PFSK-1 (cell line): ENCODE measurements around the gene FOXB2. TPM values are rescaled to one million over a fixed set of nuclear protein-coding genes. Genes with fewer than 3 reads are reported as not detected.

ENCODE experiments used
- FOXP2 ChIP-seq: optimal IDR thresholded peaks from 2 replicates; pipeline ENCODE3; 2011; ENCODE audit warnings: borderline replicate concordance, control low read depth, inconsistent platforms; ENCODE audit not compliant: insufficient read depth; ENCODE audit errors: extremely low read length, extremely low read depth
- POLR2AphosphoS5 ChIP-seq: IDR thresholded peaks from 2 replicates; pipeline ENCODE4 v1.6.1; 2012; ENCODE audit warnings: low read depth, mild to moderate bottlenecking, control low read depth, low read length, moderate library complexity
- SIN3A ChIP-seq: IDR thresholded peaks from 2 replicates; pipeline ENCODE4 v1.6.1; 2012; ENCODE audit warnings: mild to moderate bottlenecking, low read length, moderate library complexity, borderline replicate concordance; ENCODE audit not compliant: insufficient read depth
- TAF1 ChIP-seq: IDR thresholded peaks from 2 replicates; pipeline ENCODE4 v1.6.1; 2012; ENCODE audit warnings: low read length, control low read depth, borderline replicate concordance; ENCODE audit not compliant: insufficient read depth
- polyA plus RNA-seq: library from polyadenylated mRNA; unstranded; fragments of >200 nt; gene quantifications from one replicate; pipeline ENCODE4 v1.2.1, GENCODE V29; 2012; ENCODE audit warnings: low read depth, missing spikeins; ENCODE audit not compliant: insufficient read length
- TF ChIP-seq, protein P1 (sequence below), 2 experiments: IDR thresholded peaks; 2 replicates each; pipeline versions ENCODE4 v1.6.1 to v1.8.0; 2011 to 2012; ENCODE audit warnings: low read depth in 2 of 2, low read length in 2 of 2, control low read depth in 1 of 2, inconsistent platforms in 1 of 2, mild to moderate bottlenecking in 1 of 2, moderate library complexity in 1 of 2; ENCODE audit not compliant: insufficient read depth in 1 of 2

Gene FOXB2
- polyA plus RNA-seq, result not detected

DNA sequence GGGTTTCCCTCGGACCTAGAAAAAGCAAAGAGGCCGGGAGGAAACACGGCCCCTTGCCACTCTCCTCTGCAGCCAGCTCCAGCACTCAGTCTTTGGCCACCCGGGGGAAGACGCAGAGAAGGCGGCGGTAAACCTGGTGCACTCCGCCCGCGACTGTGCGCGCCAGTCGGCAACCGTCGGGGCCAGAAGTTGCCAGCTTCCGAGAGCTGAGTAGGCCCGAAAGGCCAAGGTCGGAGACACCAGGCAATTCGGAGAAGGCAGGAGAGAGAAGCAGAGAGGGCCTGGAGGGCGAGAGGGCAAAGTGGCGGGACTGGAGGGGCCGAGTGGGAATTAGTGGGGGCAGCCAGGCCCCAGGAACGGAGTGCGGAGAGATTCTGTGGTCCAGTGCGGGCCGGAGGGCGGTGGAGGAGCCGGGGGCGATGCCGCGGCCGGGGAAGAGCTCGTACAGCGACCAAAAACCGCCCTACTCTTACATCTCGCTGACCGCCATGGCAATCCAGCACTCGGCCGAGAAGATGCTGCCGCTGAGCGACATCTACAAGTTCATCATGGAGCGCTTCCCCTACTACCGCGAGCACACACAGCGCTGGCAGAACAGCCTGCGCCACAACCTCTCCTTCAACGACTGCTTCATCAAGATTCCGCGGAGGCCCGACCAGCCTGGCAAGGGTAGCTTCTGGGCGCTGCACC lies at the start of gene FOXB2:
TSS of gene FOXB2 (plus strand) at position 420 of the 690 bp plus-strand sequence. CDS start at position 420, 0 bp downstream.
- TF ChIP-seq TAF1 (no peak), POLR2AphosphoS5 (no peak), SIN3A (no peak), FOXP2 (no peak)
- TF ChIP-seq, protein P1, sequence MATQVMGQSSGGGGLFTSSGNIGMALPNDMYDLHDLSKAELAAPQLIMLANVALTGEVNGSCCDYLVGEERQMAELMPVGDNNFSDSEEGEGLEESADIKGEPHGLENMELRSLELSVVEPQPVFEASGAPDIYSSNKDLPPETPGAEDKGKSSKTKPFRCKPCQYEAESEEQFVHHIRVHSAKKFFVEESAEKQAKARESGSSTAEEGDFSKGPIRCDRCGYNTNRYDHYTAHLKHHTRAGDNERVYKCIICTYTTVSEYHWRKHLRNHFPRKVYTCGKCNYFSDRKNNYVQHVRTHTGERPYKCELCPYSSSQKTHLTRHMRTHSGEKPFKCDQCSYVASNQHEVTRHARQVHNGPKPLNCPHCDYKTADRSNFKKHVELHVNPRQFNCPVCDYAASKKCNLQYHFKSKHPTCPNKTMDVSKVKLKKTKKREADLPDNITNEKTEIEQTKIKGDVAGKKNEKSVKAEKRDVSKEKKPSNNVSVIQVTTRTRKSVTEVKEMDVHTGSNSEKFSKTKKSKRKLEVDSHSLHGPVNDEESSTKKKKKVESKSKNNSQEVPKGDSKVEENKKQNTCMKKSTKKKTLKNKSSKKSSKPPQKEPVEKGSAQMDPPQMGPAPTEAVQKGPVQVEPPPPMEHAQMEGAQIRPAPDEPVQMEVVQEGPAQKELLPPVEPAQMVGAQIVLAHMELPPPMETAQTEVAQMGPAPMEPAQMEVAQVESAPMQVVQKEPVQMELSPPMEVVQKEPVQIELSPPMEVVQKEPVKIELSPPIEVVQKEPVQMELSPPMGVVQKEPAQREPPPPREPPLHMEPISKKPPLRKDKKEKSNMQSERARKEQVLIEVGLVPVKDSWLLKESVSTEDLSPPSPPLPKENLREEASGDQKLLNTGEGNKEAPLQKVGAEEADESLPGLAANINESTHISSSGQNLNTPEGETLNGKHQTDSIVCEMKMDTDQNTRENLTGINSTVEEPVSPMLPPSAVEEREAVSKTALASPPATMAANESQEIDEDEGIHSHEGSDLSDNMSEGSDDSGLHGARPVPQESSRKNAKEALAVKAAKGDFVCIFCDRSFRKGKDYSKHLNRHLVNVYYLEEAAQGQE (IDR thresholded peaks at IDR 0.05; ENCODE audit: insufficient read depth in 1 of 2, low read depth in 2 of 2, low read length in 2 of 2), result no peak

DNA sequence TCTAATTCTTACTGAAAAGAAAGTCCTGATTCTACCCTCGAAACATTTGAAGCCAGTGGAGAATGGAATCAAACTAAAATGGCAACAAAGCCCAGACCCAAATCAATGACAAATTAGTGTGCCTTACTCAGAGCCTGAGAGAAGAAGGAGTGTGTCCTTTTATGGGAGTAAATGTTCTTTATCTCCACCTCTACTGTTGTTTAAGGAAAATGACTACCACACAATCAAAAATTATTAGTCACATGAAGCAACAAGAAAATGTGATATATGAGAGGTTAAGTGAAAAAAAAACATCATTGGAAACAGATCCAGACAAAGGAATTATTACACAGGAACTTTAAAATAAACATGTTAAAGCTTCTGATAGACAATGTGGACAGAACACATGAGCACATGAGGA lies 49.7 kb upstream of the FOXB2 start:
- TF ChIP-seq POLR2AphosphoS5, result no peak

DNA sequence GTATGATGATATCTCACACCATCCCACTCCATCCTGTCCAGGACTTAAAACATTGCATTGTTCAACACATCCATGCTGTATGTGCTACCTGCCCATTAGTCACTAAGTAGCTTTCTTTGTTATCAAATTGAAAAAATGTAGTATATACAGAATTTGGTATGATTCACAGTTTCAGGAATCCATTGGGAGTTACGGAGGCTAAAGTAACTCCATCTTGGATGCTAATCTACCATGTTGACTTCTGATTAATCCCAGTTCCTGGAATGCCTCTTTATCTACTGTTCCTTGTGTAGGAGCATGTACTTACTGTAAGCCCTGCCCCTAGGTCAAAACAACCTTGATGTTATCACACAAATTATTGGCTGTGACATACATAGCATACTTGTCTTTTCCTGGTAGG lies 38.9 kb upstream of the FOXB2 start:
- TF ChIP-seq TAF1, result no peak
- no peak for TF ChIP-seq POLR2AphosphoS5
- TF ChIP-seq, protein P1 (IDR thresholded peaks at IDR 0.05; ENCODE audit: insufficient read depth in 1 of 2, low read depth in 2 of 2, low read length in 2 of 2), result no peak

DNA sequence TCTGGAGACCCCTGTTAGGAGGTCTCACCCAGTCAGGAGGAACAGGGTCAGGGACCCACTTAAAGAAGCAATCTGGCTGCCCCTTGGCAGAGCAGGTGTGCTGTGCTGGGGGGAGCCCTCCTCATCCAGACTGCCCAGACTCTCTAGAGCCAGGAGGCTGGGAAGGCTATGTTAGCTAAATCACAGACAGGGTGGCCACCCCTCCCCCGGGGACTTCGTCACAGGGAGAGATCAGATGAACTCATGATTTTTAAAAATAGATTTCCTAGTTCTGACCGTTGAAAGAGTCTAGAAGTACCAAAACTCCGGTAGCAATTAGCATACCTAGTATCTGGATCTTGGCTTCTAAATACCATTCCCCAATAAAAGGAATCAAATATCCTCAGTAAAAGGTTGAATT lies 35.0 kb upstream of the FOXB2 start:
- TF ChIP-seq TAF1 (no peak), POLR2AphosphoS5 (no peak), SIN3A (no peak), FOXP2 (no peak)
- TF ChIP-seq, protein P1 (IDR thresholded peaks at IDR 0.05; ENCODE audit: insufficient read depth in 1 of 2, low read depth in 2 of 2, low read length in 2 of 2), result no peak

DNA sequence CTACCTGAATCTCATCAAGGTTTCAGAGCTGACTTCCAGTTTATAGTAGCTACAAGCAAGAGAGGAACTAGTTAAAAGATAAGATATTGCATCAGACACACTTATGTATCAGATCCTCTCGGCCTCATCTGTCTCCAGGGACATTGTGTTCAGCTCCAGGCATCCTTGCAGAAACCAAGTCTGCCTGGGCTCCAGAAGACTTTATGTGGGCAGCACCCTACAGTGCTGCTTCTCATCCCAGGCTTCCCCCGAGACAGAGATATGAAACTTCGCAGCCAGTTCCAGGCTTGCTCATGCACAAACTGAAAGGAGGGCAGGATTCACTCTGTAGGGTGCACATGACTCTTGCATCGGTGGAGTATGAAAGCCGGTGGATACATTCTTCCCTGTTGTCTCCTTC lies 33.9 kb upstream of the FOXB2 start:
- TF ChIP-seq, protein P1 (IDR thresholded peaks at IDR 0.05; ENCODE audit: insufficient read depth in 1 of 2, low read depth in 2 of 2, low read length in 2 of 2), result no peak
- TF ChIP-seq SIN3A (no peak), POLR2AphosphoS5 (no peak), TAF1 (no peak), FOXP2 (no peak)
